Mesothelial cell of epicardium (in vitro differentiated cells): ENCODE measurements around the gene CHRNA7. TPM values are rescaled to one million over a fixed set of nuclear protein-coding genes. Genes with fewer than 3 reads are reported as not detected.
A peak's percentile ranks its signal among the peaks of the same experiment; 100 is the strongest.

Experiments used
- DNase-seq, 2 experiments: peaks; one replicate each; pipeline ENCODE4 v3.0.0; 2021; ENCODE audit warnings: low spot score in 2 of 2; ENCODE audit not compliant: unreplicated experiment in 2 of 2
- H3K27ac Mint-ChIP-seq: 2 replicates; pipeline ENCODE4 v1.8.0; 2021; ENCODE audit warnings: mixed read lengths
- H3K27me3 Mint-ChIP-seq: 2 replicates; pipeline ENCODE4 v1.8.0; 2021; ENCODE audit warnings: low read depth, mixed read lengths
- H3K36me3 Mint-ChIP-seq: 2 replicates; pipeline ENCODE4 v1.8.0; 2021; ENCODE audit warnings: mixed read lengths
- H3K4me1 Mint-ChIP-seq: 2 replicates; pipeline ENCODE4 v1.8.0; 2021; ENCODE audit warnings: mixed read lengths
- H3K4me3 Mint-ChIP-seq: 2 replicates; pipeline ENCODE4 v1.8.0; 2021; ENCODE audit warnings: mild to moderate bottlenecking, moderate library complexity, mixed read lengths
- H3K9me3 Mint-ChIP-seq: 2 replicates; pipeline ENCODE4 v1.8.0; 2021; ENCODE audit warnings: mixed read lengths
- total RNA-seq: library from RNA; stranded (reverse); gene quantifications from 3 replicates; pipeline ENCODE4 v1.2.1, GENCODE V29; 2021
- TF ChIP-seq, protein P1 (sequence below): fragments of 200-600 bp; sonication (generic); IDR thresholded peaks from one replicate; pipeline ENCODE4 v1.5.0; 2021; ENCODE audit warnings: antibody characterized with exemption; ENCODE audit not compliant: unreplicated experiment

CHRNA7 gene
- total RNA-seq, 1 donor from 2014 or later, result 3.0 TPM

- TF ChIP-seq, protein P1, sequence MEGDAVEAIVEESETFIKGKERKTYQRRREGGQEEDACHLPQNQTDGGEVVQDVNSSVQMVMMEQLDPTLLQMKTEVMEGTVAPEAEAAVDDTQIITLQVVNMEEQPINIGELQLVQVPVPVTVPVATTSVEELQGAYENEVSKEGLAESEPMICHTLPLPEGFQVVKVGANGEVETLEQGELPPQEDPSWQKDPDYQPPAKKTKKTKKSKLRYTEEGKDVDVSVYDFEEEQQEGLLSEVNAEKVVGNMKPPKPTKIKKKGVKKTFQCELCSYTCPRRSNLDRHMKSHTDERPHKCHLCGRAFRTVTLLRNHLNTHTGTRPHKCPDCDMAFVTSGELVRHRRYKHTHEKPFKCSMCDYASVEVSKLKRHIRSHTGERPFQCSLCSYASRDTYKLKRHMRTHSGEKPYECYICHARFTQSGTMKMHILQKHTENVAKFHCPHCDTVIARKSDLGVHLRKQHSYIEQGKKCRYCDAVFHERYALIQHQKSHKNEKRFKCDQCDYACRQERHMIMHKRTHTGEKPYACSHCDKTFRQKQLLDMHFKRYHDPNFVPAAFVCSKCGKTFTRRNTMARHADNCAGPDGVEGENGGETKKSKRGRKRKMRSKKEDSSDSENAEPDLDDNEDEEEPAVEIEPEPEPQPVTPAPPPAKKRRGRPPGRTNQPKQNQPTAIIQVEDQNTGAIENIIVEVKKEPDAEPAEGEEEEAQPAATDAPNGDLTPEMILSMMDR, result no peak
- Mint-ChIP-seq H3K36me3 (no peaks in the 10 kb centered on the region), H3K4me3 (peak overlapping the region; percentile 77), H3K9me3 (no peaks in the 10 kb centered on the region), H3K27ac (no peak overlapping the region), H3K27me3 (peaks cover 86% of the 10 kb centered on the region), H3K4me1 (peaks cover 13% of the 10 kb centered on the region)
- peak; percentile 26 to 55 for DNase-seq
These were observed 880 bp upstream of the CHRNA7 start for GRCh38 chr15:32029409-32029861.

GRCh38 chr15:32030795-32031194 lies 480 bp downstream of the CHRNA7 start:
- Mint-ChIP-seq H3K9me3 (no peaks in the 10 kb centered on the region), H3K27ac (peak overlapping the region; percentile 13), H3K27me3 (peaks cover 87% of the 10 kb centered on the region), H3K4me1 (peaks cover 13% of the 10 kb centered on the region), H3K4me3 (peak overlapping the region; percentile 73), H3K36me3 (no peaks in the 10 kb centered on the region)
- TF ChIP-seq, protein P1, result no peak
- DNase-seq, result no peak

DNA sequence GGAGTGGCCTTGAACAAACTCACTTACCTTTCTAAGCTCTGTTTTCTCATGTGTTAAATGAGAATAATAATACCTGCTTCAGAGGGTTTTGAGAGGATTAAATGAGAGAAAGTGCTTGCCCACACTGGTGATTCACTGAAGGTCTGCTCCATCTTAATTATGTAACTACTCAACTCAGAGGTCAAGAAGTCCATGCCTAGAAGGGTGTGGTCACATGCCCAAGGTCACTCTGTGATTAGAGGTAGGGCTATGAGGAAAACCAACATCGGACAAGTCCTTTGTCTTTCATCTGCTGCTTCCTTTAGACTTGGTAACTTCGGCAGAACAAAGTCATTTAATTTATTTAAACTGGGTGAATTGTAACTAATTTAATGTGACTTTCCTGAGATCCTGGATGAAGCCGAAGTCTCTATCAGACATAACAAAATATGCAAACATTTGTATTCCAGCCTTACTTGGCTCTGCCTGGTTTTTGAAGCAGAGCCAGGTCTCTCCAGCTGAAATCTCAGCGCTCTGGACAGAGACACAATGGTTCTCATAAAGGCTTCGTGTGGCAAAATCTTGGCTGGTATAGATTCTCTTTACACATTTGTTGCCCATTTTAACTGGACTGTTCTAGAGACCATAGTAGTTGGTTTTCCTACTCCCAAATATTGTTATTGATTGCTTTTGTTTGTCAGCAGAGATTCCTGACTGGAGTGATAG lies 3.0 kb downstream of the CHRNA7 start:
- Mint-ChIP-seq H3K36me3 (no peaks in the 10 kb centered on the region), H3K27me3 (peaks cover 84% of the 10 kb centered on the region), H3K4me1 (peaks cover 13% of the 10 kb centered on the region), H3K9me3 (no peaks in the 10 kb centered on the region), H3K4me3 (no peak overlapping the region), H3K27ac (no peak overlapping the region)
- TF ChIP-seq, protein P1, result no peak
- no peak for DNase-seq

DNA sequence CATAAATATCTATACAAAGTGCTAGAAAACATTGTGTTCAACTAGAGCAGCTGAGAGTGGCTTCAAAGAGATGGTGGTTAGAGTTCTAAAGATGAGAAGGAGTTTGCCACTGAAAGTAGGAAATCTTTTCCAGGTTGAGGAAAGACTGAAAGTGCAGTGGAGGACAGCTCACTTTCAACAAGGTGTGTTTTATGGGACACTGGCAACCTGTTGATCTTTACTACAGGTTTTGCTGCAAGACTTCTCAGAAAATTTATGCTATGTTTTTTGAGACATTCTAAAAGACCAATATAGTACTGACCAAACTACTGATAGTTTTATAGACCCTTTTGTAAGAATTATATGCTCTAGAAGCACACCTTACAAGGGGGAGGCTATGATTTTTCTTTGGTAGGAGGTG lies 3.8 kb downstream of the CHRNA7 start:
- peaks cover 10% of the 10 kb centered on the region for H3K4me1 Mint-ChIP-seq
- no peak overlapping the region for H3K4me3 Mint-ChIP-seq
- H3K9me3 Mint-ChIP-seq, result no peaks in the 10 kb centered on the region
- no peak for DNase-seq
- peaks cover 82% of the 10 kb centered on the region for H3K27me3 Mint-ChIP-seq
- H3K36me3 Mint-ChIP-seq, result no peaks in the 10 kb centered on the region
- TF ChIP-seq, protein P1, result no peak
- no peak overlapping the region for H3K27ac Mint-ChIP-seq

DNA sequence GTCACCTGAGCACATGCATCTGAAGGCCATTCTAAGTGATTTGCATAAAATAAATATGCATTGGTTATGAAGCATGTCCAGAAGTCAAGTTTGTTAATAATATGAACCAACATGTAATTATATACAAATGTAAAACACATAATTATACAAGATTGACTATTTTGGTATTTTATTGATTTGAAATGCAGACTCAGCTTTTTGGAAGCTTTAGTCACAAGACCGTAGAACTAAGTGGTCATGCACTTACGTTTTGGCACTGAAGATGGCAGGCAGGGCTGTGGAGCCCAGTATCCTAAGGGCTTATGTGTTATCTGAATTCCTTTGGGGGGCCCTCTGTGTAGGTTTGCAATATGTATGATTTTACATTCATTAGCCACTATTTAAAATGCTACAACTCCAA lies 5.0 kb downstream of the CHRNA7 start:
- no peaks in the 10 kb centered on the region for H3K36me3 Mint-ChIP-seq
- TF ChIP-seq, protein P1, result no peak
- peaks cover 78% of the 10 kb centered on the region for H3K27me3 Mint-ChIP-seq

GRCh38 chr15:32036971-32037370 lies 6.7 kb downstream of the CHRNA7 start:
- TF ChIP-seq, protein P1, result no peak
- DNase-seq, result no peak

More for the DNA sequence above, 5.0 kb downstream of the CHRNA7 start:
- Mint-ChIP-seq H3K4me1 (peaks cover 3% of the 10 kb centered on the region), H3K27ac (no peak overlapping the region), H3K4me3 (no peak overlapping the region), H3K9me3 (no peaks in the 10 kb centered on the region)
- DNase-seq, result no peak

More at GRCh38 chr15:32036971-32037370, 6.7 kb downstream of the CHRNA7 start:
- peaks cover 4% of the 10 kb centered on the region for H3K4me1 Mint-ChIP-seq
- H3K4me3 Mint-ChIP-seq, result no peak overlapping the region
- H3K27me3 Mint-ChIP-seq, result peaks cover 67% of the 10 kb centered on the region
- H3K36me3 Mint-ChIP-seq, result no peaks in the 10 kb centered on the region
- no peak overlapping the region for H3K27ac Mint-ChIP-seq
- H3K9me3 Mint-ChIP-seq, result no peaks in the 10 kb centered on the region
